Measurements from ENCODE around the gene EXOC3. TPM values are rescaled to one million over a fixed set of nuclear protein-coding genes. Genes with fewer than 3 reads are reported as not detected.

EXOC3 gene
- total RNA-seq, 2 donors from 2014 or later, result 38.6 to 53.7 TPM

DNA sequence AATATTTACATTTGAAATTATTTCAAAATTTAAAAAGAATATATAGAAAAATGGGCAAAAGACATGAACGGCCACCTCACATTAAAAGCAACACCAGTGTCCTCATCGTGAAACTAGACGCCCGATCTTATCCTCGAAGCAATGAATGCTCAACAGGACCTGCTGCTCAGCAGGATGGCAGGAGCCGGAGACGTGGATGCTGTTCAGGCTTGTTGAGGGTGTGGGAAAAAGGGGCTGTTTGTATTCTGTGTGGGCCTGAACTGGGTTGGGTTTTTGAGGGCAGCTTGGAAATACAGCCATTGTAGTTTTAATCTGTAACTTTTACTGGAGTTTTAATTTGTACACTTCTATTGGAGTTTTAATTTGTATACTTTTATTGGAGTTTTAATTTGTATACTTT, 20.3 kb downstream of the EXOC3 start:
- no peaks in the 10 kb centered on the region for H3K9me3 Mint-ChIP-seq
- H3K4me3 Mint-ChIP-seq, result no peak overlapping the region
- no peaks in the 10 kb centered on the region for H3K9me3 ChIP-seq (ENCODE audit: control insufficient read depth, low read length)
- H3K27ac Mint-ChIP-seq, result no peak overlapping the region
- no peaks in the 10 kb centered on the region for H3K27me3 ChIP-seq (ENCODE audit: control insufficient read depth, insufficient read depth, low read length, poor library complexity, severe bottlenecking)
- no peaks in the 10 kb centered on the region for H3K4me1 Mint-ChIP-seq
- peaks cover 52% of the 10 kb centered on the region for H3K36me3 Mint-ChIP-seq (ENCODE audit: low read depth)
- no peak overlapping the region for H3K4me3 ChIP-seq (ENCODE audit: low read length)
- TF ChIP-seq, protein P1, sequence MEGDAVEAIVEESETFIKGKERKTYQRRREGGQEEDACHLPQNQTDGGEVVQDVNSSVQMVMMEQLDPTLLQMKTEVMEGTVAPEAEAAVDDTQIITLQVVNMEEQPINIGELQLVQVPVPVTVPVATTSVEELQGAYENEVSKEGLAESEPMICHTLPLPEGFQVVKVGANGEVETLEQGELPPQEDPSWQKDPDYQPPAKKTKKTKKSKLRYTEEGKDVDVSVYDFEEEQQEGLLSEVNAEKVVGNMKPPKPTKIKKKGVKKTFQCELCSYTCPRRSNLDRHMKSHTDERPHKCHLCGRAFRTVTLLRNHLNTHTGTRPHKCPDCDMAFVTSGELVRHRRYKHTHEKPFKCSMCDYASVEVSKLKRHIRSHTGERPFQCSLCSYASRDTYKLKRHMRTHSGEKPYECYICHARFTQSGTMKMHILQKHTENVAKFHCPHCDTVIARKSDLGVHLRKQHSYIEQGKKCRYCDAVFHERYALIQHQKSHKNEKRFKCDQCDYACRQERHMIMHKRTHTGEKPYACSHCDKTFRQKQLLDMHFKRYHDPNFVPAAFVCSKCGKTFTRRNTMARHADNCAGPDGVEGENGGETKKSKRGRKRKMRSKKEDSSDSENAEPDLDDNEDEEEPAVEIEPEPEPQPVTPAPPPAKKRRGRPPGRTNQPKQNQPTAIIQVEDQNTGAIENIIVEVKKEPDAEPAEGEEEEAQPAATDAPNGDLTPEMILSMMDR (conservative IDR thresholded peaks at IDR 0.05), result no peak
- no peak overlapping the region for H3K27ac ChIP-seq (ENCODE audit: low read depth, low read length)
- no peaks in the 10 kb centered on the region for H3K27me3 Mint-ChIP-seq (ENCODE audit: insufficient read depth)
- H3K4me1 ChIP-seq (ENCODE audit: control insufficient read depth, insufficient read depth, low read length), result no peaks in the 10 kb centered on the region
- WGBS, 2 experiments (ENCODE audit: insufficient coverage in 1 of 2, insufficient read length in 1 of 2), result 84% methylated on average over 7 of the region's 7 CpGs; no CpG with 5 or more reads in 1 of the 2 experiments
- H3K36me3 ChIP-seq (ENCODE audit: control insufficient read depth, insufficient read depth, low read length), result peaks cover 13% of the 10 kb centered on the region
- no peak for DNase-seq
- no peak overlapping the region for H3K9ac ChIP-seq (ENCODE audit: extremely low read depth, low read length, poor library complexity, severe bottlenecking)

- no peak overlapping the region for H3K27ac Mint-ChIP-seq
- no peak overlapping the region for H3K9ac ChIP-seq (ENCODE audit: extremely low read depth, low read length, poor library complexity, severe bottlenecking)
- H3K4me1 Mint-ChIP-seq, result no peaks in the 10 kb centered on the region
- no peaks in the 10 kb centered on the region for H3K9me3 Mint-ChIP-seq
- H3K4me1 ChIP-seq (ENCODE audit: control insufficient read depth, insufficient read depth, low read length), result no peaks in the 10 kb centered on the region
- 92 to 93% methylated on average over 18 of the region's 18 CpGs for WGBS, 2 experiments (ENCODE audit: insufficient coverage in 1 of 2, insufficient read length in 1 of 2)
- no peaks in the 10 kb centered on the region for H3K27me3 ChIP-seq (ENCODE audit: control insufficient read depth, insufficient read depth, low read length, poor library complexity, severe bottlenecking)
- peaks cover 13% of the 10 kb centered on the region for H3K36me3 ChIP-seq (ENCODE audit: control insufficient read depth, insufficient read depth, low read length)
- H3K27me3 Mint-ChIP-seq (ENCODE audit: insufficient read depth), result no peaks in the 10 kb centered on the region
- H3K9me3 ChIP-seq (ENCODE audit: control insufficient read depth, low read length), result no peaks in the 10 kb centered on the region
- TF ChIP-seq, protein P1 (conservative IDR thresholded peaks at IDR 0.05), result no peak
- no peak overlapping the region for H3K4me3 ChIP-seq (ENCODE audit: low read length)
- H3K27ac ChIP-seq (ENCODE audit: low read depth, low read length), result no peak overlapping the region
- peaks cover 48% of the 10 kb centered on the region for H3K36me3 Mint-ChIP-seq (ENCODE audit: low read depth)
- no peak for DNase-seq
- no peak overlapping the region for H3K4me3 Mint-ChIP-seq
Observed at GRCh38 chr5:463952-464351, 21.0 kb downstream of the EXOC3 start.

- Histone ChIP-seq H3K27ac (ENCODE audit: low read depth, low read length) (no peak overlapping the region), H3K4me1 (ENCODE audit: control insufficient read depth, insufficient read depth, low read length) (no peaks in the 10 kb centered on the region), H3K9ac (ENCODE audit: extremely low read depth, low read length, poor library complexity, severe bottlenecking) (no peak overlapping the region), H3K36me3 (ENCODE audit: control insufficient read depth, insufficient read depth, low read length) (peaks cover 13% of the 10 kb centered on the region), H3K27me3 (ENCODE audit: control insufficient read depth, insufficient read depth, low read length, poor library complexity, severe bottlenecking) (no peaks in the 10 kb centered on the region), H3K9me3 (ENCODE audit: control insufficient read depth, low read length) (no peaks in the 10 kb centered on the region), H3K4me3 (ENCODE audit: low read length) (no peak overlapping the region)
- Mint-ChIP-seq H3K4me3 (no peak overlapping the region), H3K27ac (no peak overlapping the region), H3K36me3 (ENCODE audit: low read depth) (peaks cover 43% of the 10 kb centered on the region), H3K9me3 (no peaks in the 10 kb centered on the region), H3K27me3 (ENCODE audit: insufficient read depth) (no peaks in the 10 kb centered on the region), H3K4me1 (no peaks in the 10 kb centered on the region)
- 95 to 98% methylated on average over 15 to 19 of the region's 19 CpGs for WGBS, 2 experiments (ENCODE audit: insufficient coverage in 1 of 2, insufficient read length in 1 of 2)
- DNase-seq, result peak; percentile 31
- TF ChIP-seq, protein P1 (conservative IDR thresholded peaks at IDR 0.05), result no peak
Observed at GRCh38 chr5:464446-464842, 21.5 kb downstream of the EXOC3 start.
